Activated T-helper 1 cell treated with anti-CD3 and anti-CD28 coated beads, Interleukin-2, amount 50 U/mL, for 16 hours (primary cell): Measurements from ENCODE around the gene MVB12B.

Source experiments
- DNase-seq, 2 donors: peaks; one replicate each; pipeline ENCODE4 v3.0.0-alpha.2; 2020; ENCODE audit warnings: low read depth in 1 of 2, low spot score in 1 of 2

MVB12B gene

DNA sequence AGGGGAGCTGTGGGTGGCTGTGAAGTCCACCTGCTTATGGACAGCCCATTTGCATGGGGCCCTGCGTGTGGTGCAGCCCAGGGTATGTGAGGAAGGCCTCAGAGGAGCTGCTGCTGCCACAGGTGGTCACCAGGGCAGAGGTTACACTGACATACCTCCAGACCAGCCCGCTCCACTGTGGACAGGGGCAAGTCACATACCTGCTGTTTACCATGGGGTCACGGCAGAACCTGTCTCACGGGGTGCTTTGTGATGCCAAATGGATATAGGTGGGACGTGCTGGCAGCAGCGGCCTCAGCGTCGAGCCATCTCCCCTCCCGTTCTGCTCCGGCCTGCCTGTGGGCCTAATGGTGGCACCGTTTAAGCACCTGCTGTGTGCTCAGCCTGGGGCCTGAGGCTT is 159.6 kb downstream of the MVB12B start:
- DNase-seq = no peak

DNA sequence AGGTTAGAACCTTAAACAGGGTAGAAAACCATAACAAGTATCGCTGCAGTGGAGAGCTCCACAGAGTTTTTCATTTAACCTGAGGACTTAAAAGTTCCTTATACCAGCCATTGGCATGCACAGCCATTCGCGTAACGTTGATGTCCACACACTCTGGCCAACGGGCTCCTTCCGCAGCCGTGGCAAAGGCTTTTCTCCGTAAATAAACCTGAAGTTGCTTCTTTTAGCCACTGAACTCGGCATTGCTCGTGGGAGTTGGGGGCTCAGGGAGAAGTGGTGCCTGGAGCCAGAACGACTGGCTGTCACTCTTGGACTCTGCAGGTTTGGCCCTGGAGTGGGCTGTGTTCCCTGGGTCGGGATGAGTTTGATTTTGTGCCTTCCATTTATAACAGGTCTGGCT is 161.2 kb downstream of the MVB12B start:
- DNase-seq = no peak

DNA sequence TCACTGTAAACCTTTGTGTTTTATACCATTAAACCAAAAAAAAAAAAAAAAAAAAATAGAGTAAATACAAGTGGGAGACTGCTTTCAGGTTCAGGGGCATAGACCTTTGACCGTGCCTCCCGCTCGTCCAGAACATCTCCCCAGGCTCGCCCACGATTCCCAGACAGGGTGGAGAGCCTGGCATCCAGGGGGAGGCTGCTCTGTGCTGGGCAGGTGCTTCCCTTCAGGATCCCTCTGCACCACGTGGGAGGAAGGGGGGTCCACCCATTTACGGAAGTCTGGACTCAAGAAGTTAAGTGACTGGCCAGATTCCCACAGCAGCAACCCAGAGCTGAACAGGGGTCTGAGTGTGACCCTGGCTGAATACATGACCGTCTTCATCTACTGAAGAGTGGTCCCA is 161.7 kb downstream of the MVB12B start:
- no peak for DNase-seq

DNA sequence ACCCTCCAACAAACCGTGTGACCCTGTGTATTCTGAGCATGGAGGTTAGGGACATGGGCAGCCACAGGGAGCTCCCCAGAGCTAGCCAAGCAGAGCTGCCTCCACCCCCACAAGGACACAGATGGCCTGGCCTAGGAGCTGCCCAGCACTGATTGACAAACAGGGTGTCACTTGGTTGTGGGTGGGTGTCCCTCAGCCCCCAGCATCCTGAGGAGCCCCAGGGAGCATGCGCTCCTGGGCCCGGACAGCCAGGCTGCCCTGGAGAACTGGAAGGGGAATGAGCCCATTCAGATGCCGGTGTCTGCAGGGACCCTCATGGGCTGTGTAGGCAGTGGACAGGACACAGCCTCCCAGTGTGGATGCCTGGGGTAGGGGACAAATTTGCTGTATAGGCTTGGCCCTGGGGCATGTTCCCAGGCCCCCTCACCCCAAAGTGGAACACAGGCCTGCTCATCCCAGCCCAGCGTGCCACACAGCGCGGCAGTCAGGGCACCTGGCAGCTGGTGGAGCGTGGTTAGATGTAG is 162.3 kb downstream of the MVB12B start:
- DNase-seq = no peak

DNA sequence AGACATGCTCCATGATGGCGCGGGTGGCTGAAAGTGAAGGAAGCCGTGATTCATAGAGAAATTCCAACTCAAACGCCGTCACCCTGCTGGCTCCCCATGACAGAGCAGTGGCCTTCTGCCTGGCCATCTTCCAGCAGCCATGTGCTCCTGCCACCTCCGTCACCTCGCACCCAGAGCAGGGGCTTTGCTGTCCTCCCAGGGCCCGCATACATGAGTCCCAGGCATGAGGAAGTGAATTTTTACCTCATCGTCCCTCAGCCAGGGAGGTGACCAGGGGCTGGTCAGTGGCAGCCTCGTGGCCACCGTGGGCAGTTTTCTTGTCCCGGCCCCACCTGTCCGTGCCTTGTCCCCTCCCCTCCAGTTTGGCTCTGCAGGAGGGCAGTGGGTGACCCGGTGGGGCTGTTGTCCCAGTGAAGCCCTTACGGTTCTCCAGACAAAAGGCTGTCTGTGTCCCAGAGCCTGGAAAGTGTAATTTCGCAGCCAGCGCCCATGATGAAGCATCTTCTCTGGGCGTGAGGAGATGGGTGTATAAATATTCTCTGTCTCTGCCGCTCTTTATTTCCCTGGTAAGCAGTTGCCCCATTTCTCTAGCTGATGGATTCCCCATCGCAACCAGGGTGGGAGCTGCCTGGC is 163.1 kb downstream of the MVB12B start:
- DNase-seq = no peak

DNA sequence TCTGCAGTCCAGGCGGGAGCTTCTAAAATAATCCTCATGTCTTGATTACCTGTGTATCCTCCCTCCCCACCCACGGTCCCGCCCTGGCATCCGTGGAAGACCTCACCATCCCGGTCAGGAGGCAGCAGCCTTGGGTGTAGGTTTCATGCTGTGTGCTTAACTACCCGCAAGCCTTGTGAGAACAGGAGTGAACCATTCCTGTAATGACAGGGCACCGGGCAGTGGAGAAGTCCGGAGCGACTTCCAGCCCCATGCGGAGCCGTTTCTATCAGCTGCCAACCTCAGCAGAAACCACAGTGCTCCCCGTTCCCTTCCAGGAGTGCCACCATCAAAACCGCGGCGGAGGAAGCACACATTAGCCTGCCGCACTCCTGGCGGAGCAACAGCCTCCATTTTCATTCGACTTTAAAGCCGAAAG is 163.6 kb downstream of the MVB12B start:
- no peak for DNase-seq

DNA sequence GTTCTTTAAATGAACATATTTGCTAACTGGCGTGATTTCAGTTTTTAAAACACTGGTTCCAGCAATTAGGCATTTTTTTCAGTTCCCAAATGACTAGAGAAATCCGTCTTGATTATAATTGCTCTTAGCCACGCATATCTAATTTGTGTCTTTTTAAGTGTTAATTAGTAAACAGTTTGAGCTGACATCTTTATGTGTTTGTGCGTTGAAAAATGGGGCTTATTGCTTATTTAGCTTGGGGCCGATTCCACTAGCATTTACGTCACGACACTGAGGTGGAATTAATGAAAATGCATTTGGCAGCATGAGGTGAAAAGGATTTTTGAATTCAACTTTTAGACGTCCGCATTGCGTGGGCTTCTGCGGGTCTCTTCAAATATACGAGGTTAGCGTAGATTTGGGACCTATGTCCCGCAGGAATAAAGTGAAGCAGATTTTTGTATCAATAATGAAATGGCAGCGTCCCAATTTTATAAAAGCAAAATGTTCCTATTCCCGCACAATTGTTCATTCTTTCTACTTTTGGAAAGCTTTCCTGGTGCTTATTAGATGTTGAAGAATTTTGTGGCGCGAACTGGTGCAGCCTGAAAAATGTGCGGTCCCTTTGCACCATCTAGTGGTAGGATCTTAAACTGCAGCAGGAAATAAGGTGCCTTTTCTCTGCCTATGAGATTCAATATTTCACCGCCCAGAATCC is 164.4 kb downstream of the MVB12B start:
- DNase-seq = no peak

DNA sequence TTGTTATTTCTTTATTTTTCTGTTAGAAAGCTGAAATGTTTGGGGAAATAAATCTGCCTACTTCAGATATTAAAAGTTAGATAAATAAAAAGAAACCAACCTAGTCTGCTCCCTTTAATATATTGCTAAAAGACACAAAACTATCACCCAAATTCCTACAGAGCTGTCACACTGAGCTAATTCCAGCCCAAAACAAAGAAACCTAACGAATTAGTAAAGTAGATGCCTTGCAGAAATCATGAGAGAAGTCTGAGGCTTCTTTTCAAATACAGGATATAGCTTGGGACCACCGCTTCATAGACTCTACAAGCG is 164.9 kb downstream of the MVB12B start:
- DNase-seq = no peak

DNA sequence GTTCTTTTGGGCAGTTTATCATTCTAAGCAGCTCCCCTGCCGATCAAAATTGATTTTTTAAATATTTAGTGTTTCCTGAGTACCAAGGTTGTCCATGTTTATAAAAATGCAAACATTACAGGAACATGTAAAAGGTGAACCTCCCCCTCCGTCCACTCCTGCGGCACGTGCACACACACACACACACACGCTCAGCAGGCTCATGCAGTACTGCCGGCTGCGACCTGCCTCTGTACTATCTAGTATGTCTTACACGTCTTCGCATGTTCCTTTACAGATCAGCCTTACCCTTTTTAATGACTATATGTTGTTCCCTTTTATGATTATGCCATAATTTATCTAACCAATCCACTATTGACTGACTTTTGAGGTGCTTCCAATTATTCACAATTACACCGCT is 165.3 kb downstream of the MVB12B start:
- no peak for DNase-seq

DNA sequence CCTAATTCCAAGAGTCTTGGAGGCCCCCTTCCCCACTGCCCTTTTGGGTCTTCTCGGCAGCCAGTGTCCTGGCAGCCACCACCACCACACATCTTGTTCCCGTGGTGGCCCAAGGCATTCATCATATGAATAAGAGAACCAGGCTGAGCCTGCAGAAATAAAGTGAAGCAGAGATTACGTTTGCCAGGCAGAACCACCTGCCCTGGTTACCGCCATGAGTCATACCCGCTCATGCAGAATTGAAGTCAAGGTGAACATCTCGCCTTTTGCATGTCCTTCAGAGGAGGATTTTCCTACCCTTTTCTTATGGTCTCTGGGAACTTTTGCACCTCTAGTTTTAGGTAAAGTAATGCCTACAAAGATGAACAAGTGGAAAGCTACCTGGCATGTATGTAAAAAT is 167.6 kb downstream of the MVB12B start:
- no peak for DNase-seq

DNA sequence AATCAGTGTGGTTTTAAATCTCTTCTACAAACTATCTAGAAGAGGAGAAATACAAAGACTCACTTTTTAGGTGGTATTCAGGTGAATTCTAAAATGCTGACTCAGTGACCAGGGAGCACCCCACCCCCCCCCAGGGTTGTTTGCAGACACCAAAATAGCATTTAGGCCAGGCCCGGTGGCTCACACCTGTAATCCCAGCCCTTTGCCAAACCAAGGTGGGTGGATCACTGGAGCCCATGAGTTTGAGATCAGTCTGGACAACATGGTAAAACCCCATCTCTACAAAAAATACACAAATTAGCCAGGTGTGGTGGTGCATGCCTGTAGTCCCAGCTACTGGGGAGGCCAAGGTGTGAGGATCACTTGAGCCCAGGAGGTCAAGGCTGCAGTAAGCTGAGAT is 168.1 kb downstream of the MVB12B start:
- DNase-seq = no peak

DNA sequence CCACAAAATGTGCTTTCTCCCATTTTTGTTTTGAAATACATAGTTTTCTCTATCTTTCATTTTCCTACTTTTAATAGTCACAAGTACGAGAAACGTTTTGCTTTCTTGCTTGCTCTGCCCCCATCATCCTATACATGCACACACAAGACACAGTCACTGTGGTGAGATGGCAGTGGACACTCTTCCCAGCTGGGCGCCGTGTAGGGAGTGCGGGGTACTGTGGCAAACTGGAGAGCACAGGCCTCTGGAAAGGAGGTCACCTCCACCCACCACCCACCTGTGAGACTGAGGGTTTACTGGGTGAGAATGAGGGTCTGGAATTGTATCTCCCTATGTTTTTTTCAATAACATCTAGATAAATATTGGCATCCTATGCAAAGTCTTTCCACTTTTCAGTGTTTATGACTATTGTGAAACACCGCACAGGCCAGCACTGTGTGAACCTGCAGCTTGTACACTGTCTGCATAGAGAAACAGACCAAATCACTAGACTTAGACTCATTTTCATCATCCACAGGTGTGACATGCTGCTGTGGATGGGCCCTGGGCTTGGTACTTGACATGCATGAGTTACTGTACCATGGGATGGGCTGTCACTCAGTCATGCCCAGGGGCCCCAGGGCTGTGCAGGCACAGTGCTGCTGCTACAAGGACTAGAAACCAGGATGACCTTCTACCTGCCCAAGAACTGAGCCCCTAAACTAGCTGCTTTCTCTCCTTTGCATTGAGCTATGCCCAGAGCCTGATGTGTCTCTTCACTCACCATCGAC is 169.0 kb downstream of the MVB12B start:
- no peak for DNase-seq

DNA sequence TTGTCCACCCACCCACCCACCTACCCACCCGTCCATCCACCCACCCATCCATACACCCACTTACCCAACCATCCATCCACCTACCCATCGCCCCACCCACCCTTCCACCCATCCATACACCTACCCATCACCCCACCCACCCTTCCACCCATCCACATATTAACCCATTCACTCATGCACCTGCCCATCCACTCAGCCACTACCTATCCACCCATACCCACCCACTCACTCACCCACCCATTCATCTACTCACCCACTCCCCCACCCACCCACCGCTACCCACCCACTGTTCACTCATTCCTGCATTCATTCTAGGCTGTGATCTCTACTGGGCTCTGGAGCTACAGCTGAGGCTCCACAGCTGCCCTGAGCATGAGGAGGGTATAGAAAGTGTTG is 169.6 kb downstream of the MVB12B start:
- no peak for DNase-seq

DNA sequence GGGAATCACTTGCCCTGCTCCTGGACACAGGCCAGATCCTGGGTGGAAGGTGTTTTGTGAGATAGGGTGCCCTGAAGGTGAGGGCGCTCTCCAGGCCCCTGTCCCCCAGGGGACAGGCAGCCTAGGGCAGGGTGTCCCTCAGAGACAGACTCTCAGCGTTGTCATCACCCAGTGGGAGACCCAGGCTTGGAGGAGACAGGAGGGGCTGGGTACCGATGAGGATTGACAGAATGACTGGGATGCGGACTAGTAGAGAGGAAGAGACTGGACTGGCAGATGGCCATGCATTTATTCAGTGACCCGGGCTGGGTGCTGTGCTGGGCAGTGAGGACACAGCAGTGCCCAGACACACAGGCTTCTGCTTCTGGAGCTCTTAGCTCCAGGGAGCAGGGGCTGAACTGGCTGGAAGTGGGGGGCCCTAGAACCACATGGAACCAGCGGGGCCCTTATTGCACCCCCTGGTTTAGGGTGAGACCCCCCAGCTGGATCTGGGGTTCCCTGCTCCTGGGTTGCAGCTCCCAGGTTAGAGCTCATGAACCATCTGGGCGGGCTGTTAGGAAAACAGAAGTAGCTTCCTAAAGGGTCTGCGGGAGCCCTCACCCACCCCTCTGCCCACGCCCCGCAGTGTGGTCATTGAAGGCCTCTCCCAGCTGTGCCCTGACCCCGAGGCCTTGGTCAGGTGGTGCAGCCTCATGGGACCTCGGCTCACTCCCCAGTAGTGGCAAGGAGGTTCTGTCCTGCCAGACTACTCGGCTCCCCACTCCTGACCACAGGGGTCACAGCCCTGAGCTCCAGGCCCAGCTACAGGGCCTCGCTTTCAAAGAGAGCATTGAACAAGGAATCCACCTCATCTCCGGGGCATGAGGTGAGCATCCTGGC is 170.4 kb downstream of the MVB12B start:
- no peak for DNase-seq

DNA sequence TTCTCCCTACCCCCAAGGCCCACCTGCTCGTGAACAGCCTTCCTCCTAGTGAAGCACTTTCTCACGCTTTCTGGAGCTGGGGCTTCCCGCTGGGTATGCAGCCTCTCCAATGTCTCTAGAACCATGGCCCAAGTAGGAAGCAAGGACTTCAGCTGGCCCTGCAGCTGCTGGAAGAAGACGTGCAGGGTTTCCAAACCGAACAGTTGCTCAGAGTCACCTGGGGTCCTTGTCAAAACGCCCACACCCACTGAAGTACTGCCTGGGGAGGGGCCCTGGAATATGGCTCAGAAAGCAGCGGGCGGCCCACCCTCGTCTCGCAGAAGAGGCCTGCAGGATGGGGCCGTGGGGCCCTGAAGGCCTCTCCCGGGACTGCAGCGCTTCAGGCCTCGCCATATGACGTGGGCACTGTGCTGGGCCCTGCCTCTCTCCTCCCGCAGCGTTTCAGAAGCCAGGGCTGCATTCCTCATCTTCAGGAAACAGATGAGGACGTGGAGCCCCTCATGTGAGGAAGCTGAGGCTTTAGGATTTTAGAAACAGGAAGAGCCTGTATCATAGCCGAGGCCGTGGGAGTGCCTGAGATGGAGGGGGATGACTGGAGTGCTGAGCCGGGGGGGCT is 171.1 kb downstream of the MVB12B start:
- DNase-seq = no peak

DNA sequence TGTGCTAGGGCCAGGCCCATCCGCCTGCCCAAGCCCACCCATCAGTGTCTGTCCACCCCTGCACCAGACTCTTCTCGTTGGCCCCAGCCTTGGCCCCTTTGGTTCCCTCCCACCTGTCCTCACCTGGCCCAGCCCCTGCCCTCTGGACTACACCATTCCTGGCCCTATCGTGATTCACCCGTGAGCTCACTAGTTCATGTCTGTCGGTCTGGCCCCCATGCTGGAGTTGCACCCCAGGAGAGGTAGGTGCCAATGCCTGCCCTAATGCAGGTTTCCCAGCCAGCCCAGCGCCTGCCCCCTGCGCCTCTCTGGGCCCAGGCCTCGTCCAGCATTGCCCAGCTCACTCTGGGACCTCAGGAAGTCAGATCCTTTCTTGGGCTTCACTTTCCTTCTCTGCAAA is 171.7 kb downstream of the MVB12B start:
- DNase-seq = no peak

DNA sequence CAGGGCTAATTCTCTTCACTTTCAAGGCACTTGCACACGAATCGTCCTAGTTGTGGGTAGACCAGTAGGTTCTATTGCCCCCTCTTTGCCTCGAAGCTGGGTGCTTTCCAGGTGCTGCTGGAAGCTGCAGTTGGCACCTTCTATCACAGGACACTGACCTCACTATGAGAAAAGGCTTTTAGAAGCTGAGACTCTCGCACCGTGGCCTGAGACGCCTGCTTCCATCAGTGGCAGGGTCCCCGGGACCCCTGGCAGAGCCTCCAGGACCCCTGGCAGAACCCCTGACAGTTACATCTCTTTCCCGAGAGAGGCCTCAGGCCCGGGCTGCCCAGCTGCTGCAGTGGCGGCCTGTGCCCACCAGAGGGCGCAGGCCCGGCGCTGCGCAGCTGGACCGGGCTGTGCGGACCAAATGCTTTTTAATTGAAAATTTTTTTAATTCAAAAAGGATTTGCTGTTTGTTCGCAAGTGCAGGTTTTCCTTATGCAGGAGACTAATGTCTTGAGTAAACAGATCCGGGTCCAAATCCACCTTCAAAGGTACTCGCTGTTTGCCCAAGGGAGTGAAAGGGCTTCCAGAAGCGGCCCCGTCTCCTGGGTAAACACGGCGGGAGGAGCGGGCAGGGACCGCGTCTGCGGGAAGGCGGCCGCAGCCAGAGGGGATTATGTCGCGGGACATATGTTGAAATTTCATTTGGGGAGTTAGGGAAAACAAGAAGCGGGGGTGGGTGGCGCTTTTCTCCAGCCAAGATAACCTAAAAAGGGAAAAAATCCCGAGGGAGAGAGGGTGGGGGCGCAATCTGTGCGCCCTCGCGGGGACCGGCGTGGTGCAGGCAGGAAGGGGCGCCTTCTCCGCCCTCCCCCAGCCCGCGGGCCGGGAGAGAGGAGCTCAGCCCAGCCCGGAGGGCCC is 172.6 kb downstream of the MVB12B start:
- no peak for DNase-seq

DNA sequence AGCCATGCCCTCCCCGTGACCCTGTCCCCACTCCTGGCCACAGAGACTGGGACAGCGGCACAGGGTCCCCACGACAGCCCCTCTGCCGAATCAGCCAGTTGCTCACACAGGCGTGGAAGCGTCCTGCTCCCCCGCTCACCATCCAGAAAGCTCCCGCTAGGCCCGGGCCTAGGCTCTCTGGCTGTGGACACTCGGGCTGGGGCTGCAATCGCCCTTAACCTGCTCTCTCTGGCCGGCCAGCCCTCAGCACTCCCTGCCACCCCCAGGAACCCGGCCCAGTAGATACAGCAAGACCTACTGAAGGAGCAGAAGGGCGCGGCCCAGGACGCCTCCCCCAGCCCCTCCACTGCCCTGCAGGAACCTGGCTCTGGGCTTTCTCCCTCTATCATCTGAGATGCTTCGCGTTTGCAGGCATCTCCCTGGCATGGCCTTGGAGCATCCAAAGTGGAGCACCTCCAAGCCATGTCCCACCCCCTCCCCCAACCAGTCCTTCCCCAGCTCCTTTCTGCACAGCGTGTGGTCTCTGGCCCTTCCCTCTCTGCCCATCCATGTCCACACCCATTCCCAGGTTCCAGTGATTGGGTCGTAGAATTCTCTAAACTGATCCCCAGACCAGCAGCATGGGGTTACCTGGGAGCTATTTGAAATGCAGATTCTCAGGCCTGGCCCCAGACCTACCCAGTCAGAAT is 173.4 kb downstream of the MVB12B start:
- no peak for DNase-seq
